Sigmoid colon (tissue), 7 donors: ENCODE results near the gene HNRNPAB. TPM values are rescaled to one million over a fixed set of nuclear protein-coding genes. Genes with fewer than 3 reads are reported as not detected.

ENCODE experiments used
- DNase-seq: peaks from one replicate; pipeline ENCODE4 v3.0.0-alpha.2; 2019
- H3K27ac ChIP-seq, 4 donors: fragments of 200-600 bp; sonication (generic); one replicate each; pipeline ENCODE4 v1.5.1; 2016 to 2019; ENCODE audit warnings: mild to moderate bottlenecking in 1 of 4
- H3K27me3 ChIP-seq, 3 donors: fragments of 200-600 bp; sonication (generic); one replicate each; pipeline ENCODE4 v1.5.1; 2019; ENCODE audit warnings: mild to moderate bottlenecking in 1 of 3
- H3K36me3 ChIP-seq, 4 donors: fragments of 200-600 bp; sonication (generic); one replicate each; pipeline ENCODE4 v1.5.1; 2016 to 2019
- H3K4me1 ChIP-seq, 4 donors: fragments of 200-600 bp; sonication (generic); one replicate each; pipeline ENCODE4 v1.5.1; 2017 to 2019
- H3K4me3 ChIP-seq, 4 donors: fragments of 200-600 bp; sonication (generic); one replicate each; pipeline ENCODE4 v1.5.1; 2017 to 2019; ENCODE audit warnings: mild to moderate bottlenecking in 2 of 4, moderate library complexity in 1 of 4
- H3K9me3 ChIP-seq, 4 donors: fragments of 200-600 bp in 3 of 4; sonication (generic) in 3 of 4; one replicate each; pipeline versions ENCODE4 v1.5.1 to v1.6.1; 2013 to 2019
- EP300 ChIP-seq, 4 donors: sonication (generic); formaldehyde crosslinking; IDR thresholded peaks; one replicate each; pipeline ENCODE4 v1.6.1; 2017; ENCODE audit warnings: antibody characterized with exemption in 4 of 4
- POLR2A ChIP-seq, 2 donors: fragments of 450-650 bp; IDR thresholded peaks; one replicate each; pipeline ENCODE4 v1.6.1; 2016; ENCODE audit warnings: antibody characterized with exemption in 2 of 2, mild to moderate bottlenecking in 2 of 2, moderate library complexity in 2 of 2
- POLR2AphosphoS5 ChIP-seq, 4 donors: sonication (generic); formaldehyde crosslinking; IDR thresholded peaks; one replicate each; pipeline ENCODE4 v1.6.1; 2017; ENCODE audit warnings: antibody characterized with exemption in 4 of 4
- WGBS, 2 donors: extraction: QIAGEN DNeasy Blood & Tissue Kit; methylation state at CpG; one replicate each; pipeline ENCODE4 v1.1.7; 2013; 5-methylcytosine and 5-hydroxymethylcytosine counted together
- intact Hi-C: fragments of 100-400 bp; cut with DNase I; formaldehyde crosslinking; loops from one replicate; pipeline ENCODE4 v1.15.1; 2023
- polyA plus RNA-seq, 3 donors: library from polyadenylated mRNA; stranded (reverse); fragments of 200-250 nt; gene quantifications; one replicate each; pipeline ENCODE4 v1.2.3, GENCODE V29; 2013
- total RNA-seq, 4 donors: library from RNA; depleted of rRNA; stranded (reverse); fragments of >200 nt; gene quantifications; one replicate each; pipeline ENCODE4 v1.1.0, GENCODE V29; 2016
- TF ChIP-seq, protein P1 (sequence below), 4 experiments: fragments of 450-650 bp in 3 of 4; fragments of 200-600 bp in 1 of 4; IDR thresholded peaks; one replicate each; pipeline ENCODE4 v1.5.1; 2016 to 2019; ENCODE audit warnings: antibody characterized with exemption in 4 of 4, mild to moderate bottlenecking in 3 of 4, moderate library complexity in 2 of 4
- donor health status: healthy with polysubstance abuse.
- donor health status: Bipolar disorder and iron deficiency.
- donor health status: healthy.

Gene HNRNPAB
- total and polyA plus RNA-seq, 7 donors: 77.8 to 227 (median 101) TPM

DNA sequence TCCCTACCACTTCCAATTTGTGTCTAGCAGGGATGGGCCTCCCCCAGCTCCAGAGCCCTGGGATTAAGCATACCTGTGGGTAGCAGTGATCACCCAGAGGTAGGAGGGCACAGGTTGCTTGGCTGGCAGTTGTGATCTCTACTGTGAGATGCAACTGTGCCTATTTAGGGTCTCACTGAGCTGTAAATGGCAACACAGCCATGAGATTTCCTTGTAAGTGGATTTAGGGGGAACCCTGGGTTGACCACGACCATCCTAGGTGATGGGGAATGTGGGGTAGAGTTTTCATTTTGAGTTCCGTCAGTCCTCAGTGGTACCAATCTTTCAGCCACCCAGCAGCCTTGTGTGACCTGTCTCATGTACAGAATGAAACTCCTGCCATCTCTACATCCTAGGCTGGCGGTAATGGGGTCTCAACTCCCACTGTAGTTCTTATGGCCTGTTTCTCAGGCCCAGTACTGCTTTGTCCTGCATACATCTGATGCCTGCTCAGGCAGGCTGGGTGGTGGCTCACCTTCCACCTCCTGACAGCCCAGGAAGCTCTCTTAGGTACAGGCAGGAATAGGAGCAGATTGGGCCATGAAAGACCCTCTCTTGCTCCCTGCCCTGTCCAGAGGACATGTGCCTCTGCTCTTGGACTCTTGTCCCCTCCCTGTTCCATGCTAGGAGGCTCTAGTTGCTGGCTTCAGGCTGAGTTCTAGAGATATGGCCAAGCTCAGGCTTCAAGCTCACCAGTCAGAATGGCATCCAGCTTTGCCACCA is 8.1 kb downstream of the HNRNPAB start:
- H3K4me1 ChIP-seq: peaks cover 0 to 2% (median 0%) of the 10 kb centered on the region in 4 donors
- H3K27ac ChIP-seq: no peak overlapping the region
- no peak overlapping the region for H3K4me3 ChIP-seq
- intact Hi-C loops: no loop called here
- DNase-seq: no peak
- H3K9me3 ChIP-seq: no peaks in the 10 kb centered on the region
- WGBS, 2 donors: 88 to 89% methylated on average over 3 of the region's 3 CpGs
- TF ChIP-seq POLR2A (IDR thresholded peaks at IDR 0.05) (no peak), EP300 (IDR thresholded peaks at IDR 0.05) (no peak), POLR2AphosphoS5 (IDR thresholded peaks at IDR 0.05) (no peak)
- TF ChIP-seq, protein P1, sequence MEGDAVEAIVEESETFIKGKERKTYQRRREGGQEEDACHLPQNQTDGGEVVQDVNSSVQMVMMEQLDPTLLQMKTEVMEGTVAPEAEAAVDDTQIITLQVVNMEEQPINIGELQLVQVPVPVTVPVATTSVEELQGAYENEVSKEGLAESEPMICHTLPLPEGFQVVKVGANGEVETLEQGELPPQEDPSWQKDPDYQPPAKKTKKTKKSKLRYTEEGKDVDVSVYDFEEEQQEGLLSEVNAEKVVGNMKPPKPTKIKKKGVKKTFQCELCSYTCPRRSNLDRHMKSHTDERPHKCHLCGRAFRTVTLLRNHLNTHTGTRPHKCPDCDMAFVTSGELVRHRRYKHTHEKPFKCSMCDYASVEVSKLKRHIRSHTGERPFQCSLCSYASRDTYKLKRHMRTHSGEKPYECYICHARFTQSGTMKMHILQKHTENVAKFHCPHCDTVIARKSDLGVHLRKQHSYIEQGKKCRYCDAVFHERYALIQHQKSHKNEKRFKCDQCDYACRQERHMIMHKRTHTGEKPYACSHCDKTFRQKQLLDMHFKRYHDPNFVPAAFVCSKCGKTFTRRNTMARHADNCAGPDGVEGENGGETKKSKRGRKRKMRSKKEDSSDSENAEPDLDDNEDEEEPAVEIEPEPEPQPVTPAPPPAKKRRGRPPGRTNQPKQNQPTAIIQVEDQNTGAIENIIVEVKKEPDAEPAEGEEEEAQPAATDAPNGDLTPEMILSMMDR (IDR thresholded peaks at IDR 0.05): no peak
- peaks cover 44 to 100% (median 79%) of the 10 kb centered on the region in 4 donors for H3K36me3 ChIP-seq
- no peaks in the 10 kb centered on the region for H3K27me3 ChIP-seq

DNA sequence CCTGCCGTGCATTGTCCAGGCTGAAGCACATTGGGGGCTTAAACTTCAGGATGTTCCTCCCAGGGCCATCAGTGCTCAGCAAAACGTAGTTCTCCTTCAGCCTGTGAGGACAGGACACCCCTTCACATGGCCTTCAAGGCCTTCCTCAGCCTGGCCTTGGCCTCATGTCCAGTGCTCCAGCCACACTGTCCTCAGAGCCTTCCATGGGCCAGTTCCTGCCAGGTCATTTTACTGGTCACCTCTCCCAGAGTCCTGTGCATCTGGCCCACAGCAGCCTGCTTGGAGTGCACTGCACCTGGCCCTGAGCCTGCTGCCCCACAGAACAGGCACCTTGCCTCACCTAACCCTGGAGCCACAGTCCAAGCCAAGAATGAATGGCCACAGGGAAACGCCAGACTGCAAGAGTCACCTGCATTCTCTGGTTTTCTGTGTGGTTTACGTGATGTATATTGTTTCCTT is 8.7 kb downstream of the HNRNPAB start:
- peak in 1 of 4 donors; percentile 7 for TF ChIP-seq POLR2AphosphoS5 (IDR thresholded peaks at IDR 0.05)
- TF ChIP-seq, protein P1 (IDR thresholded peaks at IDR 0.05): no peak
- intact Hi-C loops: no loop called here
- Histone ChIP-seq H3K36me3 (peaks cover 44 to 95% (median 73%) of the 10 kb centered on the region in 4 donors), H3K27me3 (no peaks in the 10 kb centered on the region), H3K4me1 (no peaks in the 10 kb centered on the region), H3K4me3 (no peak overlapping the region), H3K9me3 (no peaks in the 10 kb centered on the region), H3K27ac (no peak overlapping the region)
- no peak for DNase-seq
- 38 to 65% methylated on average over 4 of the region's 4 CpGs for WGBS, 2 donors

DNA sequence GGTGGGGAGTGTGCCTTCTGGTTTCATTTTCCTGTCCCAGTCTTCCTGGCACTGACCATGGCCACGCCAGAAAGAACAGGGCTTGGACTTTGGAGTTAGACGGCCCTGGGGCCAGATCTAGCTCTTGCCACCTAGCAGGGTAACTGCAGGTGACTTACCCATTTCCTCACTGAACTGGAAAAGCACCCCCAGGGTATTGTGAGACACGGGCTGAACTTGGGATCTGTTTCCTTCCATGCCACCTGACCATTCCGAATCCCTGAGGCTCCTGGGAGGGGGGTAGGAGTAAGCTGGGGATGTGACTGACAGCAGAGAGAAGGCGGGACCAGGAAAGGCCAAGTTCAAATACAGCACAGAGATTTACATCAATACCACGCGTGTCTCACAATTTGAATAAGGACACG is 9.4 kb downstream of the HNRNPAB start:
- 27 to 60% methylated on average over 8 of the region's 8 CpGs for WGBS, 2 donors
- DNase-seq: no peak

DNA sequence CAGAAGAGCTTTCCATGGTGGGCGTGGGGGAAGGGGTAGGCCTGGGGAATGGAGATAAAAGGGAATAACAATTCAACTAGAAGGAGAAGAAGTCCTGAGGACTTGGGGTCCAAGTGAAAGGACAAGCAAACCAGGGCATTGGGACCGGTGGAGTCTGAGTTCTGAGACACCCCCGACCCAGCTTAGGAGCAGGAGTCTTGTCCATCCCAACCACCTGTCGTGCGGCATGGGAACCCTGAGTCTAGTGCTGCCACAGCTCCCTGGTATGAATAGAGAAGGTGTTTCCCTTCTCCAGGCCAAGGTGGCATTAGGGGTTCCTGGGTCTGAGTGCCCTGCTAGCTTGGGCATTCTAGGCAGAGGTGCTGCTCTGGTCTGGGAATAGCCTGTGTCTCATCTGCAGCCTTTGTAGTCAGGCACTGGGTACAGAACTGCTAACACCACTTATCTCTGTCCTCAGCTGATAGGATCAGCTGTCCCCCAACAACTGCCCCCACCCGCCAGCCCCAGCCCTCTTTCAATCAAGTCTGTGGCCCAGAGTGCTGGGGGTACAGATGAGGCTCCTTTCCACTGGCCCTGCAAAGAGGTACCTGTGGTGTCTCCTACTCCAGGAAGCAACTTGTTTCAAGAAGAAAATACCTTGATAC is 9.9 kb downstream of the HNRNPAB start:
- 85 to 92% methylated on average over 6 of the region's 6 CpGs for WGBS, 2 donors
- Histone ChIP-seq H3K9me3 (no peaks in the 10 kb centered on the region), H3K27me3 (no peaks in the 10 kb centered on the region), H3K27ac (no peak overlapping the region), H3K4me1 (no peaks in the 10 kb centered on the region), H3K36me3 (peaks cover 35 to 94% (median 62%) of the 10 kb centered on the region in 4 donors), H3K4me3 (no peak overlapping the region)
- intact Hi-C loops: no loop called here
- no peak for DNase-seq
- TF ChIP-seq POLR2A (IDR thresholded peaks at IDR 0.05) (no peak), POLR2AphosphoS5 (IDR thresholded peaks at IDR 0.05) (no peak), EP300 (IDR thresholded peaks at IDR 0.05) (no peak)
- TF ChIP-seq, protein P1 (IDR thresholded peaks at IDR 0.05): no peak

More for the DNA sequence above, 9.4 kb downstream of the HNRNPAB start:
- intact Hi-C loops: no loop called here
- Histone ChIP-seq H3K4me1 (no peaks in the 10 kb centered on the region), H3K27me3 (no peaks in the 10 kb centered on the region), H3K36me3 (peaks cover 40 to 94% (median 67%) of the 10 kb centered on the region in 4 donors), H3K27ac (no peak overlapping the region), H3K9me3 (no peaks in the 10 kb centered on the region), H3K4me3 (no peak overlapping the region)
- TF ChIP-seq EP300 (IDR thresholded peaks at IDR 0.05): no peak
- no peak for TF ChIP-seq POLR2AphosphoS5 (IDR thresholded peaks at IDR 0.05)
- TF ChIP-seq POLR2A (IDR thresholded peaks at IDR 0.05): no peak
- TF ChIP-seq, protein P1 (IDR thresholded peaks at IDR 0.05): no peak
